Adrenal gland (tissue), 12 donors: ENCODE results near the gene EBF3. TPM values are rescaled to one million over a fixed set of nuclear protein-coding genes. Genes with fewer than 3 reads are reported as not detected.

Experiments
- DNase-seq, 7 donors: peaks; one replicate each; pipeline ENCODE4 v3.0.0-alpha.2; 2019 to 2020
- H3K27ac ChIP-seq, 5 donors: fragments of 200-600 bp; sonication (generic) in 4 of 5; 1 replicate in 3 of 5; 2 replicates in 2 of 5; pipeline versions ENCODE4 v1.5.1 to v1.8.0; 2016 to 2020; ENCODE audit warnings: mild to moderate bottlenecking in 1 of 5
- H3K27me3 ChIP-seq: fragments of 200-600 bp; 2 replicates; pipeline ENCODE4 v1.8.0; 2021
- H3K36me3 ChIP-seq, 2 donors: fragments of 200-600 bp; replicated peaks in 1 of 2; 1 replicate in 1 of 2; 2 replicates in 1 of 2; pipeline versions ENCODE4 v1.5.1 to v1.8.0; 2018 to 2022
- H3K4me1 ChIP-seq, 2 donors: fragments of 200-600 bp; replicated peaks in 1 of 2; 1 replicate in 1 of 2; 2 replicates in 1 of 2; pipeline versions ENCODE4 v1.5.1 to v1.8.0; 2018 to 2021
- H3K4me3 ChIP-seq, 4 donors: fragments of 200-600 bp; sonication (generic) in 3 of 4; one replicate each; pipeline ENCODE4 v1.5.1; 2016 to 2018
- H3K9me3 ChIP-seq, 3 donors: fragments of 200-600 bp; sonication (generic) in 1 of 3; replicated peaks in 1 of 3; 1 replicate in 2 of 3; 2 replicates in 1 of 3; pipeline versions ENCODE4 v1.5.1 to v1.8.0; 2016 to 2021
- POLR2A ChIP-seq, 2 donors: fragments of 450-650 bp; IDR thresholded peaks; one replicate each; pipeline ENCODE4 v1.6.1; 2017; ENCODE audit warnings: antibody characterized with exemption in 2 of 2, mild to moderate bottlenecking in 2 of 2, moderate library complexity in 1 of 2
- WGBS, 4 donors: extraction: QIAGEN DNeasy Blood & Tissue Kit in 2 of 4; methylation state at CpG; one replicate each; pipeline versions ENCODE4 v1.1.5 to v1.1.7; 2013 to 2017; 5-methylcytosine and 5-hydroxymethylcytosine counted together
- intact Hi-C, 2 donors: fragments of 100-400 bp; cut with DNase I; formaldehyde crosslinking; loops; one replicate each; pipeline versions ENCODE4 v1.14.1 to v1.15.0; 2022 to 2023
- polyA plus RNA-seq, 3 donors: library from polyadenylated mRNA; stranded (reverse); fragments of 200-250 nt in 2 of 3; fragments of 350-450 nt in 1 of 3; fragmentation: Illumina TruSeq in 1 of 3; extraction: RNeasy Lipid Tissue Mini Kit (QIAGEN cat#74804) in 1 of 3; gene quantifications; one replicate each; pipeline ENCODE4 v1.2.3, GENCODE V29; 2013 to 2014
- total RNA-seq, 9 donors: library from RNA; depleted of rRNA in 4 of 9; stranded (reverse); fragments of >200 nt in 4 of 9; fragments of 120-200 nt in 1 of 9; fragmentation: NEBNext Ultra II Directional in 1 of 9; extraction: Animal tissue kit (Norgen Biotek cat#: 25700) in 1 of 9; gene quantifications; one replicate each; pipeline versions ENCODE4 v1.1.0 to v1.2.4, GENCODE V29; 2013 to 2023
- TF ChIP-seq, protein P1 (sequence below), 6 experiments: fragments of 450-650 bp in 4 of 6; fragments of 200-600 bp in 2 of 6; sonication (generic) in 1 of 6; IDR thresholded peaks; 1 replicate in 5 of 6; 2 replicates in 1 of 6; pipeline versions ENCODE4 v1.5.1 to v1.8.0; 2016 to 2021; ENCODE audit warnings: antibody characterized with exemption in 6 of 6, mild to moderate bottlenecking in 2 of 6, moderate library complexity in 1 of 6
- donor health status: healthy with polysubstance abuse.
- donor health status: Bipolar disorder and iron deficiency.
- donor health status: DM: yes; HTN: yes; CAD: no.
- donor health status: DM: no; HTN: no; CAD: no.
- donor health status: DM: no; HTN: no; CAD: no.
- donor health status: DM: yes; HTN: yes; CAD: no.

The EBF3 gene
- total and polyA plus RNA-seq, 12 donors = 0.12 to 2.2 (median 0.53) TPM; not detected in 1

DNA sequence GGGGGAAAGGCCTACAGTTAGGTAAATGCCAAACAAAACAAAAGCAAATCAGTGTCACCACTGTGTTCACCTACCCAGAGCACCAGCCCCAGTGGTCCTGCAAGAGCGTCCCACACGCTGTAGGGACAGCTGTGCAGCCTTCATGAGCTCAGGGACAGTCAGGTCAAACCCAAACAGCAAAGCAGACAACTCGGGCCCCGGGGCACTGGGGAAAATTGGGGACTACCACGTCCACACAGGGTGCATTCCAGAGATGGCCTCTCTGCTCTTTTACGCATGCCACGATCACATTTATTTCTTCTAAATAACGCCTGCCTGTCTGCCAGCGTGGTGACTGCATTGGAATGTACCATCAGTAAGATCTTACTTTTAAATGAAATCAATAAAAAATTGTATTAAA lies 21.7 kb downstream of the EBF3 start:
- H3K27ac ChIP-seq = no peak overlapping the region
- H3K36me3 ChIP-seq = no peaks in the 10 kb centered on the region
- DNase-seq = no peak
- no peaks in the 10 kb centered on the region for H3K4me1 ChIP-seq
- H3K27me3 ChIP-seq = peaks cover 12% of the 10 kb centered on the region
- WGBS, 4 donors = 82 to 93% (median 90%) methylated on average over 9 of the region's 9 CpGs
- TF ChIP-seq, protein P1, sequence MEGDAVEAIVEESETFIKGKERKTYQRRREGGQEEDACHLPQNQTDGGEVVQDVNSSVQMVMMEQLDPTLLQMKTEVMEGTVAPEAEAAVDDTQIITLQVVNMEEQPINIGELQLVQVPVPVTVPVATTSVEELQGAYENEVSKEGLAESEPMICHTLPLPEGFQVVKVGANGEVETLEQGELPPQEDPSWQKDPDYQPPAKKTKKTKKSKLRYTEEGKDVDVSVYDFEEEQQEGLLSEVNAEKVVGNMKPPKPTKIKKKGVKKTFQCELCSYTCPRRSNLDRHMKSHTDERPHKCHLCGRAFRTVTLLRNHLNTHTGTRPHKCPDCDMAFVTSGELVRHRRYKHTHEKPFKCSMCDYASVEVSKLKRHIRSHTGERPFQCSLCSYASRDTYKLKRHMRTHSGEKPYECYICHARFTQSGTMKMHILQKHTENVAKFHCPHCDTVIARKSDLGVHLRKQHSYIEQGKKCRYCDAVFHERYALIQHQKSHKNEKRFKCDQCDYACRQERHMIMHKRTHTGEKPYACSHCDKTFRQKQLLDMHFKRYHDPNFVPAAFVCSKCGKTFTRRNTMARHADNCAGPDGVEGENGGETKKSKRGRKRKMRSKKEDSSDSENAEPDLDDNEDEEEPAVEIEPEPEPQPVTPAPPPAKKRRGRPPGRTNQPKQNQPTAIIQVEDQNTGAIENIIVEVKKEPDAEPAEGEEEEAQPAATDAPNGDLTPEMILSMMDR (IDR thresholded peaks at IDR 0.05) = no peak
- no peak for TF ChIP-seq POLR2A (IDR thresholded peaks at IDR 0.05)
- no peaks in the 10 kb centered on the region for H3K9me3 ChIP-seq
- intact Hi-C loops = no loop called here
- H3K4me3 ChIP-seq = no peak overlapping the region

DNA sequence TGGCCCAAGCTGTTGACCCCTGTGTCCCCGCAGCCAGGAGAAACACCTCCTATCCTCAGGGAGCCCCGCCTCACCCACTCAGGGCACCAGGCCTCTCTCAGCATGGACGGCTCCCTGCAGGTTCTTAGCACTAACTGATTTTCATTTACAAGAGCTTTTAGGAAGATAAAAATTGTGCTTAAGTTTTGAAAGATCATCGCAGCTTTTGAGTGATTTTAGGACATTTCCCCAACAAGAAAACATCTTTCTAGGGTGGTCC lies 22.1 kb downstream of the EBF3 start:
- Histone ChIP-seq H3K9me3 (no peaks in the 10 kb centered on the region), H3K36me3 (no peaks in the 10 kb centered on the region), H3K4me1 (no peaks in the 10 kb centered on the region), H3K27ac (no peak overlapping the region), H3K27me3 (peaks cover 10% of the 10 kb centered on the region), H3K4me3 (no peak overlapping the region)
- 91 to 95% (median 92%) methylated on average over 2 to 4 of the region's 4 CpGs for WGBS, 4 donors
- TF ChIP-seq, protein P1 (IDR thresholded peaks at IDR 0.05) = no peak
- no peak for TF ChIP-seq POLR2A (IDR thresholded peaks at IDR 0.05)
- intact Hi-C loops = no loop called here
- DNase-seq = no peak

DNA sequence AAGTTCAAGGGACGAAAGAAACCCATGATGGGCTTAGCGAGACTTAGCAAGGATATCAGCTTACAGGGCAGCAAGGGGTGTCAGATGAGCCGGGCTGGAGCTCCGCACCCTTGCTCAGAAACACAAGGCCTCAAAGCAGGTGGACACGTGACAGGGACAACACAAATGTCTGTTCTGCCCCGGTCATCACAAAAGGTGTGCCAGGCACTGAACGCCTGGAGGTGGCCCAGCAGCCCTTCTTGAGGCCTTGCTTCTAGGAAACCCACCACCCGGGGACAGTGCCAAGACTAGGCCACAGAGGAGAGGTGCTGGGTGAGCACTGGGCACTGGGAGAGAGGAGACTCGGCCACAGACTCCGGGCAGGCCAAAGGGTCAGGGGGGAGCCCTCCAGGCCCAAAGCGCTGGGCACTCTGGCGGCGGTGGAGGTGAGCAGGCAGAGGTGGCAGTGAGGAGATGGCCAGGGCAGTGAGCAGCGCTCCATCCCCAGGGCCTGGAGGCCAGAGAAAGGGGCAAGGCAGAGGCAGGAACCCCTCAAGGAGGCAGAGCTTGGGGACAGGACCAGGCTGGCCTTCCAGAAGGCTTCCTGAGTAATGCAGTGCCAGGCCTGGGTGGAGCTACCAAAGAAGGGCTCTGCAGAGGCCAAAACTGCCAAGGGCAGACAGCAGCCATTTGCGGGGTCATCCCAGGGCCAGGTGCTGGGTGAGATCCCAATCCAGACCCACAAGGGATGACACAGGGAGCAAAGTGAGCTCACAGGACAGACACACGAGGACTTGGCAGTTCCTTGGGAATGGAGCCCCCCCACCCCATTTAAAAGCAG lies 22.7 kb downstream of the EBF3 start:
- Histone ChIP-seq H3K36me3 (no peaks in the 10 kb centered on the region), H3K27me3 (peaks cover 5% of the 10 kb centered on the region), H3K27ac (no peak overlapping the region), H3K9me3 (no peaks in the 10 kb centered on the region), H3K4me3 (no peak overlapping the region), H3K4me1 (no peaks in the 10 kb centered on the region)
- WGBS, 4 donors = 83 to 95% (median 92%) methylated on average over 10 to 16 of the region's 16 CpGs
- TF ChIP-seq POLR2A (IDR thresholded peaks at IDR 0.05) = no peak
- TF ChIP-seq, protein P1 (IDR thresholded peaks at IDR 0.05) = no peak
- intact Hi-C loops = no loop called here
- no peak for DNase-seq

DNA sequence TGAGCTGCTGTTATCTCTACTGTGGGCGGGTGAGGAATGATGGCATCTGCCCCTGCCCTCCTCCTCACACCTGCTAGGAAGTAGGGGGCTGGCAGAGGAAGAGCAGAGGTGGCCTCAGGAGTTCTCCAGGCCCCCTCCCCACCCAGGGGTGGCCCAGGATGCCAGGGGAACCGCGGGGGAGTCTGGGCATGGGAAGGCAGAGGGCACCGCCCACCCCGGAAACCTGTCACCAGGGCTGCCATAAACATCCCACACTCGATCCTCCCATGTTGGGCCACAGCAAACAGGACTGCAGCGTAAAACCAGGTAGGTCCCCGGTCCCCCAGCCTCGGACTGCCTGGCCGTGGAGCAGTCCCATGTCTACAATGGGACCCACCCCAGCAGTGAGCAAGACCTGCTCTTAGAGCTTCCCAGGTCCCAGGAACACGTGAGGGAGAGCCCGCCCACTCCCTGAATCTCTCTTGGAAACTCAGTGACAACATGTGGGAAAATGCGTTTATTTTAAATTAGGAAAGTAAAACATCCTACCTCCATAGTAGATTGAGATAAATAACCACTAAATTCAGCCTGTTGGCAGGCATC lies 23.4 kb downstream of the EBF3 start:
- H3K27ac ChIP-seq = no peak overlapping the region
- H3K27me3 ChIP-seq = peaks cover 5% of the 10 kb centered on the region
- 89 to 91% (median 89%) methylated on average over 3 to 13 of the region's 13 CpGs for WGBS, 4 donors
- TF ChIP-seq POLR2A (IDR thresholded peaks at IDR 0.05) = no peak
- TF ChIP-seq, protein P1 (IDR thresholded peaks at IDR 0.05) = no peak
- H3K4me1 ChIP-seq = no peaks in the 10 kb centered on the region
- H3K36me3 ChIP-seq = no peaks in the 10 kb centered on the region
- DNase-seq = no peak
- intact Hi-C loops = no loop called here
- H3K9me3 ChIP-seq = no peaks in the 10 kb centered on the region
- no peak overlapping the region for H3K4me3 ChIP-seq
